K562 (cell line): Measurements from ENCODE around the gene SAPCD1. TPM values are rescaled to one million over a fixed set of nuclear protein-coding genes. Genes with fewer than 3 reads are reported as not detected.

Source experiments
- BHLHE40 ChIP-seq: IDR thresholded peaks from 2 replicates; pipeline ENCODE4 v1.6.1; 2011; ENCODE audit warnings: low read length, improper control_type of control experiment
- CBFA2T3 ChIP-seq: fragments of 450-650 bp; IDR thresholded peaks from 2 replicates; pipeline ENCODE4 v1.6.1; 2017
- CCAR2 ChIP-seq: fragments of 200-400 bp; formaldehyde crosslinking; IDR thresholded peaks from 2 replicates; pipeline ENCODE4 v1.6.1; 2017; ENCODE audit warnings: mild to moderate bottlenecking, low read depth, low read length
- ELF4 ChIP-seq: fragments of 450-650 bp; formaldehyde crosslinking; IDR thresholded peaks from 2 replicates; pipeline ENCODE4 v1.4.0; 2022; ENCODE audit warnings: missing genetic modification characterization
- ELK3 ChIP-seq: fragments of 450-650 bp; formaldehyde crosslinking; IDR thresholded peaks from 2 replicates; pipeline ENCODE4 v1.4.0; 2020; ENCODE audit warnings: mild to moderate bottlenecking
- ESRRA ChIP-seq: fragments of 450-650 bp; IDR thresholded peaks from 2 replicates; pipeline ENCODE4 v1.6.1; 2014; ENCODE audit warnings: low read depth, mild to moderate bottlenecking, moderate library complexity, borderline replicate concordance
- ETV5 ChIP-seq: sonication (generic); formaldehyde crosslinking; IDR thresholded peaks from 2 replicates; pipeline ENCODE4 v1.4.0; 2020; ENCODE audit warnings: low read depth, mild to moderate bottlenecking, missing genetic modification reagents
- HMG20A ChIP-seq: fragments of 450-650 bp; formaldehyde crosslinking; conservative IDR thresholded peaks from 2 replicates; pipeline ENCODE4 v1.4.0; 2020; ENCODE audit warnings: mild to moderate bottlenecking, mixed read lengths
- KDM2B ChIP-seq: fragments of 250-450 bp; sonication (Bioruptor Pico); IDR thresholded peaks from 2 replicates; pipeline ENCODE4 v1.8.0; 2021; ENCODE audit warnings: mild to moderate bottlenecking, moderate library complexity
- MECOM ChIP-seq: fragments of 250-450 bp; sonication (Bioruptor Pico); IDR thresholded peaks from 2 replicates; pipeline ENCODE4 v1.8.0; 2022; ENCODE audit warnings: inconsistent platforms
- NFE2 ChIP-seq: IDR thresholded peaks from 2 replicates; pipeline ENCODE4 v1.6.1; 2014; ENCODE audit warnings: antibody characterized with exemption, low read depth
- PATZ1 ChIP-seq: fragments of 250-450 bp; sonication (Bioruptor Pico); IDR thresholded peaks from 2 replicates; pipeline ENCODE4 v1.5.0; 2020; ENCODE audit warnings: mild to moderate bottlenecking, borderline replicate concordance
- REST ChIP-seq, 2 experiments: fragments of 450-650 bp; formaldehyde crosslinking in 1 of 2; IDR thresholded peaks; 2 replicates each; pipeline versions ENCODE4 v1.4.0 to v1.6.1; 2014 to 2020; ENCODE audit warnings: mild to moderate bottlenecking in 2 of 2, borderline replicate concordance in 1 of 2, low read depth in 1 of 2
- SMARCB1 ChIP-seq: IDR thresholded peaks from 2 replicates; pipeline ENCODE4 v1.6.1; 2011; ENCODE audit warnings: improper control_type of control experiment, low read depth; ENCODE audit not compliant: insufficient read length
- ZBED1 ChIP-seq: IDR thresholded peaks from 2 replicates; pipeline ENCODE4 v1.6.1; 2014
- ZFP30 ChIP-seq: fragments of 250-450 bp; sonication (Bioruptor Pico); IDR thresholded peaks from 2 replicates; pipeline ENCODE4 v1.8.0; 2022; ENCODE audit warnings: moderate library complexity, mild to moderate bottlenecking, inconsistent platforms, borderline replicate concordance
- ZNF133 ChIP-seq: fragments of 250-450 bp; sonication (Bioruptor Pico); IDR thresholded peaks from 2 replicates; pipeline ENCODE4 v1.4.0; 2020; ENCODE audit warnings: mild to moderate bottlenecking
- ZNF507 ChIP-seq: conservative IDR thresholded peaks from 2 replicates; pipeline ENCODE4 v1.6.1; 2017; ENCODE audit warnings: missing genetic modification characterization, missing compliant biosample characterization
- polyA plus RNA-seq, 8 experiments: library from polyadenylated mRNA; depleted of rRNA in 4 of 8; stranded (reverse) in 5 of 8; unstranded in 3 of 8; fragments of >200 nt; fragmentation: Nextera tagmentation in 2 of 8; fragmentation: Illumina TruSeq in 1 of 8; extraction: Ambion mirVana in 2 of 8; extraction: Trizol in 1 of 8; gene quantifications; 2 replicates each; pipeline versions ENCODE4 v1.2.1 to v1.2.3, GENCODE V29; 2011 to 2014; ENCODE audit warnings: inconsistent platforms in 1 of 8, missing spikeins in 1 of 8
- total RNA-seq, 7 experiments: library from RNA; depleted of rRNA in 6 of 7; stranded (reverse); fragments of >200 nt in 6 of 7; fragmentation: Illumina TruSeq in 2 of 7; extraction: Trizol in 2 of 7; gene quantifications; 2 replicates each; pipeline versions ENCODE4 v1.2.1 to v1.2.3, GENCODE V29; 2011 to 2021; ENCODE audit warnings: low replicate concordance in 1 of 7

SAPCD1 gene
- total and polyA plus RNA-seq, 9 of the 15 experiments (the other 6 are each of a cell fraction or from before 2014, with no cell fraction given) = 2.6 to 30.2 (median 7.4) TPM

- no peak for TF ChIP-seq PATZ1 (CRISPR knock-in tag)
- TF ChIP-seq BHLHE40 = peak; percentile 56; the same call in 1 of the 2 replicates
- TF ChIP-seq ZFP30 = no peak
- no peak for TF ChIP-seq ZBED1
- no peak for TF ChIP-seq CBFA2T3
- peak; percentile 37; the same call in 1 of the 2 replicates for TF ChIP-seq ELF4 (CRISPR knock-in tag)
- TF ChIP-seq ZNF507 (tag) = no peak
- no peak for TF ChIP-seq MECOM (CRISPR knock-in tag)
- TF ChIP-seq KDM2B (CRISPR knock-in tag) = no peak
- no peak for TF ChIP-seq HMG20A (CRISPR knock-in tag)
- no peak for TF ChIP-seq CCAR2
- TF ChIP-seq SMARCB1 = peak; percentile 59
- no peak for TF ChIP-seq NFE2
- TF ChIP-seq REST (IDR thresholded peaks at IDR 0.05; ENCODE audit: borderline replicate concordance) = peak; percentile 31; the same call in 1 of the 2 replicates
- no peak for TF ChIP-seq REST (CRISPR knock-in tag; IDR thresholded peaks at IDR 0.05; ENCODE audit: low read depth)
- TF ChIP-seq ETV5 = no peak
- no peak for TF ChIP-seq ZNF133 (CRISPR knock-in tag)
- TF ChIP-seq ESRRA = peak; percentile 96
- TF ChIP-seq ELK3 (CRISPR knock-in tag) = no peak
Measured at GRCh38 chr6:31717499-31718222, 44.8 kb upstream of the SAPCD1 start (continued).
